Cardiac muscle cell (in vitro differentiated cells and primary cell): Measurements from ENCODE around the gene VPS4A. TPM values are rescaled to one million over a fixed set of nuclear protein-coding genes. Genes with fewer than 3 reads are reported as not detected.

ENCODE experiments used
- DNase-seq, 2 donors: peaks; one replicate each; pipeline versions ENCODE4 v3.0.0 to v3.0.0-alpha.2; 2010 to 2017; ENCODE audit warnings: low read depth in 1 of 2, low spot score in 1 of 2
- H3K27ac ChIP-seq: fragments of 200-600 bp; sonication (generic); 2 replicates; pipeline ENCODE4 v1.5.1; 2016
- H3K27me3 ChIP-seq: fragments of 200-600 bp; sonication (generic); 2 replicates; pipeline ENCODE4 v1.6.0; 2016; ENCODE audit warnings: control low read depth
- H3K36me3 ChIP-seq: fragments of 200-600 bp; sonication (generic); 2 replicates; pipeline ENCODE4 v1.5.1; 2016; ENCODE audit warnings: control low read depth
- H3K4me1 ChIP-seq: fragments of 200-600 bp; sonication (generic); 2 replicates; pipeline ENCODE4 v1.8.1; 2017; ENCODE audit warnings: low read depth, mild to moderate bottlenecking, mixed run types
- H3K4me3 ChIP-seq: fragments of 200-600 bp; sonication (generic); 2 replicates; pipeline ENCODE4 v1.5.1; 2016; ENCODE audit warnings: mild to moderate bottlenecking
- H3K9me3 ChIP-seq: fragments of 200-600 bp; sonication (generic); 2 replicates; pipeline ENCODE4 v1.5.1; 2017; ENCODE audit warnings: low read depth, mild to moderate bottlenecking, control low read depth
- CTCF ChIP-seq: IDR thresholded peaks from 2 replicates; pipeline ENCODE4 v1.5.1; 2012; ENCODE audit warnings: low read depth, mild to moderate bottlenecking, low read length
- polyA plus RNA-seq: library from polyadenylated mRNA; unstranded; fragments of >200 nt; fragmentation: Nextera tagmentation; extraction: Ambion mirVana; gene quantifications from 2 replicates; pipeline ENCODE4 v1.2.1, GENCODE V29; 2016
- total RNA-seq: library from RNA; depleted of rRNA; stranded (reverse); fragments of >200 nt; gene quantifications from 2 replicates; pipeline ENCODE4 v1.2.3, GENCODE V29; 2016

VPS4A gene
- total and polyA plus RNA-seq, 2 experiments from 2014 or later: 30.8 to 52.2 TPM

GRCh38 chr16:69364088-69364487, 52.9 kb downstream of the VPS4A start:
- Histone ChIP-seq H3K27ac (no peak overlapping the region), H3K4me1 (no peaks in the 10 kb centered on the region), H3K27me3 (no peaks in the 10 kb centered on the region), H3K4me3 (no peak overlapping the region), H3K9me3 (no peaks in the 10 kb centered on the region), H3K36me3 (peaks cover 47% of the 10 kb centered on the region)
- no peak for DNase-seq
- no peak for TF ChIP-seq CTCF

GRCh38 chr16:69365901-69366300, 54.8 kb downstream of the VPS4A start:
- Histone ChIP-seq H3K27ac (no peak overlapping the region), H3K27me3 (no peaks in the 10 kb centered on the region), H3K36me3 (peaks cover 63% of the 10 kb centered on the region), H3K4me1 (no peaks in the 10 kb centered on the region), H3K9me3 (no peaks in the 10 kb centered on the region), H3K4me3 (no peak overlapping the region)
- TF ChIP-seq CTCF: no peak
- DNase-seq: no peak

- Histone ChIP-seq H3K27ac (no peak overlapping the region), H3K27me3 (no peaks in the 10 kb centered on the region), H3K9me3 (no peaks in the 10 kb centered on the region), H3K36me3 (peaks cover 63% of the 10 kb centered on the region), H3K4me3 (no peak overlapping the region), H3K4me1 (no peaks in the 10 kb centered on the region)
- no peak for DNase-seq
- no peak for TF ChIP-seq CTCF
These were observed 55.3 kb downstream of the VPS4A start for GRCh38 chr16:69366431-69366830.

GRCh38 chr16:69367980-69368379, 56.8 kb downstream of the VPS4A start:
- H3K4me1 ChIP-seq: no peaks in the 10 kb centered on the region
- H3K27ac ChIP-seq: peak overlapping the region; percentile 39
- H3K27me3 ChIP-seq: no peaks in the 10 kb centered on the region
- DNase-seq: peak in 1 of 2 donors; percentile 78
- no peaks in the 10 kb centered on the region for H3K9me3 ChIP-seq
- no peak overlapping the region for H3K4me3 ChIP-seq
- no peak for TF ChIP-seq CTCF
- peaks cover 68% of the 10 kb centered on the region for H3K36me3 ChIP-seq

- Histone ChIP-seq H3K9me3 (no peaks in the 10 kb centered on the region), H3K27me3 (no peaks in the 10 kb centered on the region), H3K36me3 (peaks cover 68% of the 10 kb centered on the region), H3K4me3 (no peak overlapping the region), H3K27ac (peak overlapping the region; percentile 39), H3K4me1 (no peaks in the 10 kb centered on the region)
- no peak for DNase-seq
- no peak for TF ChIP-seq CTCF
These were observed 57.7 kb downstream of the VPS4A start for GRCh38 chr16:69368866-69369265.

- Histone ChIP-seq H3K36me3 (peaks cover 62% of the 10 kb centered on the region), H3K27ac (no peak overlapping the region), H3K9me3 (no peaks in the 10 kb centered on the region), H3K4me3 (no peak overlapping the region), H3K27me3 (no peaks in the 10 kb centered on the region), H3K4me1 (no peaks in the 10 kb centered on the region)
- DNase-seq: no peak
- no peak for TF ChIP-seq CTCF
These were observed 60.4 kb downstream of the VPS4A start for GRCh38 chr16:69371564-69371963.
